Skeletal muscle satellite cell (primary cell): ENCODE measurements around the gene SLC27A4.

Source experiments
- H3K27me3 ChIP-seq: 2 replicates; pipeline ENCODE4 v1.7.0; 2013; ENCODE audit warnings: low read length; ENCODE audit not compliant: control insufficient read depth, insufficient read depth
- H3K36me3 ChIP-seq: 2 replicates; pipeline ENCODE4 v1.7.0; 2013; ENCODE audit warnings: mild to moderate bottlenecking, control low read depth, low read length; ENCODE audit not compliant: insufficient read depth
- H3K4me1 ChIP-seq: 2 replicates; pipeline ENCODE4 v1.7.0; 2013; ENCODE audit warnings: low read length; ENCODE audit not compliant: control insufficient read depth, insufficient read depth
- H3K4me2 ChIP-seq: 2 replicates; pipeline ENCODE4 v1.7.0; 2013; ENCODE audit warnings: mild to moderate bottlenecking, low read length
- H3K4me3 ChIP-seq: 2 replicates; pipeline ENCODE4 v1.7.0; 2013; ENCODE audit warnings: low read length
- H3K9ac ChIP-seq: 2 replicates; pipeline ENCODE4 v1.7.0; 2013; ENCODE audit warnings: mild to moderate bottlenecking, low read depth, low read length, moderate library complexity
- H3K9me3 ChIP-seq: replicated peaks from 2 replicates; pipeline ENCODE4 v1.7.0; 2013; ENCODE audit warnings: mild to moderate bottlenecking, control low read depth, low read length

The SLC27A4 gene

DNA sequence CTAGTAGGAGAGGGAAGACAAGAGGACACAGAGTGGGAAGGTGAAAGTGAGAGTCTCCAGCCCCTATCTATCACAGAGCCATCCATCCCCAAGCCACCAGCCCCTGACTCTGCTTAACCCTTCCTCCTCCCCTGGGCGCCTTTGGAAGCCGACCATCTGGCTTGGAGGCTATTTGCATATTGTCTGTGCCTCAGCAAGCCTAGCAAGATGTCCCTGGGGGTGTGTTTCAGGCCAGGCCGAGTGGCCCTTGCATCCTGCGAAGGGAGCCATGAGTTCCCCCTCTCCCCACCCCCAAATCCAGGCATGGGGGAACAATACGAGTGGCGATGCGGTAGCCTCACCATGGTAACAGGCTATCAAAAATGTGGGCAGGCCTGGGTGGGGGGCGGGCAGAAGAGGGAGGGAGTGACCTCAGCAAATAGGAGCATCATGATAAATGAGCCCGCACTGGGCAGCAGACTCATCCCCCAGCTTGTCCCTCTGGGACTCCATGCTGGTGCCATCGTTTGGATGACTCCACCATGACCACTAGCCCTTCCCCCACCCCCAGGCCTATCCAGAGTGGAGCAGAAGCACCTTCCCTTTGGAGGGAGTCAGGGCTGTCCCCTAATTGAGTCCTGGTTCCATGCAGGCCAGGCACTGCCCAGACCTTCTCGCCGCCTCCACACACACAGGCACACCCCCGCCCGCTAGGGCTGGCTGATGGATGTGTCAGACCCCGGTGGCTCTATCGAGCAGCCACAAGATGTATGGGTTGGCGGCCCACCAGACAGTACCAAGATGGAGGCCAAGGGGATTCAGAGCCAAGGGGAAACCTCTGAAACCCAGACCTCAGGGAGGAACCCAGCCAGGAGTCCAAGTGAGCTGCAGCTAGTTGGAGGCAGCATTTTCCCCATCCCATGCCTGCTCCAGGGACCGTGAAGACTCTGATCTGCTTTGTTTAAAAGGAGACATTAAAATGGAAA lies 45.5 kb downstream of the SLC27A4 start:
- Histone ChIP-seq H3K4me3 (no peak overlapping the region), H3K4me2 (no peak overlapping the region), H3K27me3 (no peaks in the 10 kb centered on the region), H3K9ac (no peak overlapping the region), H3K4me1 (no peaks in the 10 kb centered on the region), H3K9me3 (no peaks in the 10 kb centered on the region), H3K36me3 (peaks cover 46% of the 10 kb centered on the region)

DNA sequence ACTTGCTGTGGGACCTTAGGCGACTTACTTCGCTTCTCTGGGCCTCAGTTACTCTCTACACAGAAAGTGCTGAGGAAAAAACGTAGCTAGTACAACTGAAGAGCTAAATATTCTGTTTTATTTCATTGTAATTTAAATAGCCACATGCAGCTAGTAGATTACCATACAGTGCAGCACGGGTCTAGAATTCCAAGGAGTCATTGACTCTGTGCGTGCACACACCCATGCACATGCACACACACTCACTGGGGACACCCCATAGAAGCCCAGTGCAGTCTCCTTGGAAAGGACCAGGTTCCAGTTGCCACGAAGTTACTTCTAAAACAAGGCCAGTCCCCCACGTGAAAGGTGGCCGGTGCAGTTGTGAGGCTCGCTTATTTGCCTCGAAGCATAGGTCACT lies 47.8 kb downstream of the SLC27A4 start:
- H3K4me1 ChIP-seq: no peaks in the 10 kb centered on the region
- H3K27me3 ChIP-seq: no peaks in the 10 kb centered on the region
- H3K36me3 ChIP-seq: peaks cover 50% of the 10 kb centered on the region
- H3K4me2 ChIP-seq: no peak overlapping the region
- no peaks in the 10 kb centered on the region for H3K9me3 ChIP-seq
- H3K9ac ChIP-seq: no peak overlapping the region
- H3K4me3 ChIP-seq: no peak overlapping the region

DNA sequence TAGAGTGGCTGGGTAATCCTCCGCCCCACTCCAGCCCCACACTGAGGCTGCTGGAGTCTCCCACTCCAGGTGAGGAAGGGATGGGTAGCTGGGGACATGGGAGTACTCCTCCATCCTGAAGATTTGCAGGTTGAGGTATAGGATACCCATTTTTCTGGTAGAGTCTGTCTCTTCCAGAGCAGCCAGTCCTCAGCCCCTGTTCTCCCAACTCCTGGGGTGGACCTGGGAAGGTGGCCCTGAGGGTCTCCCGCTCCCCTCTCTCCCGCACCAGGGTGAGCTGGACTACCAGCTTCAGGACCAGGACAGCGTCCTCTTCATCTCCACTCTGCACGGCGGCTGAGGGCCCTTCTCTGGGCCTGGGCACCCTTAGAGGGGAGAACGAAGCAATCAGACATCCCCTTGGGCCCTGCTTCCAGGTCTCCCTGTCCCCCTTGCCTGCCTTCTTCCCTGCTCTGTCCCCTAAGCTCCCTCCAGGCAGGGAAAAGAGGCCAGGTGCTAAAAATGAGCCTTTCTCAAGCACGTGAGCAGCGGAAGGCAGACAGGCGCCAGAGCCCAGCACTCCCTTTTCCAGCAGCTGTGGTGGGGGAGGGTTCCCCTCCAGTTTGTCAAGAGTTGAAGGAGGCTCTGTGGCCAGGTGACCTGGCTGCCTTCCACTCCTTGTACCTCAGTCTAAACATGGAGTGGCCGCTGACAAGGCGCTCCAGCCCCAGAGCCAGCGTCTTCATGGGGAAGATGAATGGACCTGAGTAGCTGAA lies 49.2 kb downstream of the SLC27A4 start:
- Histone ChIP-seq H3K36me3 (peaks cover 41% of the 10 kb centered on the region), H3K27me3 (no peaks in the 10 kb centered on the region), H3K4me3 (no peak overlapping the region), H3K9me3 (no peaks in the 10 kb centered on the region), H3K9ac (no peak overlapping the region), H3K4me2 (no peak overlapping the region), H3K4me1 (no peaks in the 10 kb centered on the region)

DNA sequence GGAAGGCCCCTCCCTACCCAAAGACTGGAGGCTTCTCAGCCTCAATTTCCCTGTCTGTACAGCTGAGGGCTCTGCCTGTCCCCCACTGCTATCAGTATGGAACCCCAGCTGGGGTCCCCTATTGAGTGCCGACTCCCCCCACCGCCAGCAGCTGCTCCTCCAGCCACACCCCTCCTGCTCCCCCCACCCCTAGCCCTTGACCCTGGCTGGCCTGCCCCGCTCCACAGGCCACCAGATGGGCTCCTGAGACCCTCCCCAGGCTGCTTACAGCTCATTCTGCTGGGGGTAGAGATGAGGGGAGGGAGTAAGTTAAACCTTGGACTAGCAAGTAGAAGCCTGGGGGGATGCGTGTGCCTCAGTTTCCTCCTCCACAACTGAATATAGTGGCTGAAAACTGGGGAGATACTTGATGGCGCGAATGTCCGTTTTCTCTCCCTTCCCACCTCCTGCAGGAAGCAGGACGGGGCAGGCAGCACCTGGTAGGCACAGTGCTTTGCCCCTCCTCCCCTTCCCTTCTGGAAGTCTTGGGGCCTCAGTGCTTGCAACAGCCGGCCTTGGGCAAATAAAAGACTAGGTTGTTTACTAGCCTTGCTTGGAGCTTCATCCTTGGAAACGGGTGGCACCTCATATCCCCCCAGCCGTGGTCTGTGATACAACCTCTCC lies 50.0 kb downstream of the SLC27A4 start:
- Histone ChIP-seq H3K9me3 (no peaks in the 10 kb centered on the region), H3K9ac (no peak overlapping the region), H3K4me1 (no peaks in the 10 kb centered on the region), H3K4me2 (no peak overlapping the region), H3K36me3 (peaks cover 41% of the 10 kb centered on the region), H3K27me3 (no peaks in the 10 kb centered on the region), H3K4me3 (no peak overlapping the region)

DNA sequence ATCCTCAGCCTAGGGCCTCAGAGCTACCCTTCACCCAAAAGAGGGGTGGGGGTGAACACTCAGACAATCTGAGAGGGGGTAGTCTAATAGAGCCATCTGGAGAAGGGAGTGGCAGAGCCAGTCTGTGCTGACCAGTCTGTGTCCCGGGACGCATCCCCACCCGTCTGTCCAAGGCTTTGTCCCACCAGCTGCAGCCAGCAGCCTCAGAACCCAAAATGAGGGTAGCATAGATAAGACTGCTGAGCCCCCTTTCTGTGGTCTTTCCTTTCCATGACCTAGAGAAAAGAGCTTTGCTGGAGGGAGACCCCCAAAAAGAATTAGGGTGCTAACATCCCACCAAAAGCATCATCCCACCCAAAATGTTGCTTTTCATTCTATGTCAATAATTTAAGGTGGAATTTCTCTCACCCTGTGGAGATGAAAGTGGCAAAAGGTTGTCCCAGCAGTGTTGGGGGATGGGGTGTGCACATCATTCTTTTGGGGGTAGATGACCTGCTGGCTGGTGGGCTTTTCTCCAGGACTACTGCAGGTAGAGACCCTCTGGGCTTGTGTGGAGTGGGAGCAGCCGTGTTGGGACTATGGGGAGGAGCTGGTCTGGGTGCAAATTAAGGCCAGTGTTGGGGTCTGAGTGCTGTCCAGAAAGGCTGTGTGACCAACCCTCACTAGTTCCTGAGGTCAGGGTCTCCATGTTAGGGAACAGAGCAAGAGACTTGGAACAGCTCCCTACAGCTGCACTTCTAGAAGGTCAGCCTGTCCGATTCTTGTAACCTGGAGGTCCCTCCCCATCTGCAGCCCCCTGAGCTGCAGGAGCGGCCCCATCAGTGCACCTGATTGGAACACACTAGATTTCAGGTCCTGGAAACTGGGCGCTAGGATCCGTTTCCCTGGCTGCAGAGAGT lies 50.7 kb downstream of the SLC27A4 start:
- Histone ChIP-seq H3K27me3 (no peaks in the 10 kb centered on the region), H3K4me3 (no peak overlapping the region), H3K36me3 (peaks cover 38% of the 10 kb centered on the region), H3K4me2 (no peak overlapping the region), H3K9ac (no peak overlapping the region), H3K4me1 (no peaks in the 10 kb centered on the region), H3K9me3 (no peaks in the 10 kb centered on the region)

DNA sequence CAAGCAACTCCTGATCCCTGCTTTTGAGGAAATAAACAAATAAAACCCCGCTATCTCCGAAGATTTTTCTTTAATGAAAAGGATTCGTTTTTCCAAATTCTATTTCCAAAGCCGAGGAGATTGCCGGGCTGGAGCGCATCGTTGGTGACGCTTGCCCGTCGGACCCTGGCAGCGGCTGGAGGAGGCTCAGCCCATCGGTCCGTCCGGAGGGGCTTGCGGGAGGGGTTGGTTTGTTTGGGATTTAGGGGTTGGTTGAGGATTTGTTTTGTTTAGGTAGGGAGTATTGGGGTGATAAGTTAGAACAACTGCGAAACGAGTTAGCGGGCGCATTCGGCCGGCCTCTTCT lies 51.6 kb downstream of the SLC27A4 start:
- H3K4me2 ChIP-seq: no peak overlapping the region
- H3K4me3 ChIP-seq: no peak overlapping the region
- peaks cover 2% of the 10 kb centered on the region for H3K27me3 ChIP-seq
- H3K9ac ChIP-seq: no peak overlapping the region
- peaks cover 32% of the 10 kb centered on the region for H3K36me3 ChIP-seq
- H3K4me1 ChIP-seq: no peaks in the 10 kb centered on the region
- no peaks in the 10 kb centered on the region for H3K9me3 ChIP-seq

DNA sequence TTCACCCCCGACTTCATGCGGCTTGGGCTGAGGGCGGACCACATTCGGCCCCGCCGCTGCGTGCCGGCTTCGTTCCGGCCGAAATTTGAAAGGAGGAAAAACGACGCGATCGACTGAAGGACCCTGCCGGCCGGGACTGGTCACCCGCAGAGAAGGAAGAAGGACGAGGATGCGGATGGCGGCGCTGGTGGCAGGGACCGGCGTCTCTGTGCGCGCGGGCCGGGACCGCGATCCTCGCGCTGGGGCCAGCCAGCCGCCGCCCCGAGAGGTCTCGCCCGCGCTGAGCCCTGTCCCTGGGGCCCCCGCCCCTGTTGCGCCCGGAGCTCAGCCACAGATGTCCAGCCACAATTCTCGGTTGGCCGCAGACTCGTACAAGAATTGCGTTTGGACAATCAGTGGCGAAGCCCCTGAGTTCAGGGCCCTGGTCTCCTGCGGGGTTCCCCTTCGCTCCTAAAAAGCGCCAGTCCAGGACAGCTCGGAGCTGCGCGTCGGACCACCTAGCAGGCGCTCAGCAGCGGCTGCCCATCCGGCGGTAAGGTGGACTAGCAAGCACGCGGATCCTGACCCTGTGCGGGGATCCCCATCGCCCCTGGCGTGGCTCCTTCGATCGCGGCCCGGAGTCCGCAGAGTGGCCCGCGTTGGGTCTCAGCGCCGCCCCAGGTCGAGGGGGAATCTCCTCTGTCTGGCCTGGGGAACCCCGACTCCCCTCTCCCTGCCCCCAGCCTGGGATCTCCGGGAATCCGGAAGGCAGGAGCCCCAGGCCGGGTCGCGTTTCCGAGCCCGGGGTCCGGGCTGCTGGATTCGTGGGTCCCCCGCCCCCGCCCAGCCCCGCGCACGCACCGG lies 52.2 kb downstream of the SLC27A4 start:
- Histone ChIP-seq H3K36me3 (peaks cover 28% of the 10 kb centered on the region), H3K9ac (no peak overlapping the region), H3K4me1 (peaks cover 2% of the 10 kb centered on the region), H3K9me3 (no peaks in the 10 kb centered on the region), H3K27me3 (peaks cover 8% of the 10 kb centered on the region), H3K4me2 (no peak overlapping the region), H3K4me3 (no peak overlapping the region)

DNA sequence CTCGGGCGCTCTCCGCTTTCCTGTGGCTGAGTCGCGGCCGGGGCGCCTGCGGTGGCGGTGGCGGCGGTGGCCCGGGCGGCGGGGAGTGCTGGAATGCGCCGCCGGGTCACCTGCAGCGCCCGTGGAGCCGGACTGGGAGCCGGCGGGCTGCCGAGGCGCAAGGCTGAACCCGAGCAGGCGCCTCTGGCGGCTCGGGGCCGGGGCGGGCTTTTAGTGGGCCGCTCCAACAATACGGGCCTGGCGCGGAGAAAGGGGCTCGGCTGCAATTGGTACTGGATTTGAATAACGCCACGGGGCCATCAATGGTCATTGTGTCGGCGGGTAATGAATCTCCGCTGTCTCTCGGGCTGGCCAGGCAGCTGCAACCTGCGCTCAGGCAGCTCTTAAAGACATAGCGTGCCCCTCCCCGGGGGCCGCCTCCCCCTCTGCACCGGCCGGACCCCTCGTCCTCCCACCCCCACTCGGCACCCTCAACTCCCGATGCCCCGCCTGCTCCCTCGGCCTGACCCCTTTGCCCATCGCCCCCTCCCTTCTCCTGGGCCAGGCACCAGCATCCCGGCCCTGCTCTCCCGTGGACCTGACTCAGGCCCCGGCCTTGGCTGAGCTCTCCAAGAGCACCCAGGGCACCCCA lies 52.9 kb downstream of the SLC27A4 start:
- no peak overlapping the region for H3K4me3 ChIP-seq
- H3K9me3 ChIP-seq: no peaks in the 10 kb centered on the region
- H3K36me3 ChIP-seq: peaks cover 22% of the 10 kb centered on the region
- H3K27me3 ChIP-seq: peaks cover 13% of the 10 kb centered on the region
- no peak overlapping the region for H3K9ac ChIP-seq
- H3K4me1 ChIP-seq: peaks cover 2% of the 10 kb centered on the region
- no peak overlapping the region for H3K4me2 ChIP-seq

DNA sequence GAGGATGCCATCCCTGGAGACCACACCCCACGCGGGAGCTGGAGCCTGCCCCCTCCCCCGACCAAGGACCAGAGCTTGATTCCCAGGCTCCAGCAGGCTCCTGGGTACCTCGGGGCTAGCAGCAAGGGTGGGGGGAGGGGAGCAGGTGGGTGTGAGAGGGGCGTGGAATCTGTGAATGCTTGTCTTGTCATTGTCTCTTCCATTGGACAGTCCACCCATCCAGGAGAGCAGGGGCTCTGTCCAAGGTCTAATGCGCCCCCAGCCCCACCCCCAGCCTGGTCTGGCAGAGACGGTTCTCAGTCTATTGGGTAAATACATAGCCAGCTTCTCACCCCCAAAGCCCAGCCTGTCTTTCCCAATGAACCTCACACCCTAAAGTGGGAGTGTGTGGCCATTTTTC lies 53.6 kb downstream of the SLC27A4 start:
- Histone ChIP-seq H3K36me3 (peaks cover 15% of the 10 kb centered on the region), H3K9me3 (no peaks in the 10 kb centered on the region), H3K4me3 (no peak overlapping the region), H3K27me3 (peaks cover 13% of the 10 kb centered on the region), H3K4me2 (no peak overlapping the region), H3K4me1 (peaks cover 2% of the 10 kb centered on the region), H3K9ac (no peak overlapping the region)
